Renal pelvis (tissue), 4 donors: Measurements from ENCODE around the gene FAM78A. TPM values are rescaled to one million over a fixed set of nuclear protein-coding genes. Genes with fewer than 3 reads are reported as not detected.
"Not testable (repeated sequence)": the region's sequence is repeated elsewhere in the genome, so short reads cannot be mapped to it uniquely, and the experiment has no call there.

Experiments
- DNase-seq: peaks from one replicate; pipeline ENCODE4 v3.0.0-alpha.2; 2013
- polyA plus RNA-seq, 3 donors: library from polyadenylated mRNA; unstranded; fragments of 120-200 nt; gene quantifications; one replicate each; pipeline ENCODE4 v1.2.1, GENCODE V29; 2013; ENCODE audit not compliant: insufficient read length in 3 of 3

The FAM78A gene
- polyA plus RNA-seq, 3 donors, result 2.6 to 3.7 (median 3.6) TPM

- peak; percentile 80 for DNase-seq
Measured at GRCh38 chr9:131282688-131283422, 6.5 kb upstream of the FAM78A start.

DNA sequence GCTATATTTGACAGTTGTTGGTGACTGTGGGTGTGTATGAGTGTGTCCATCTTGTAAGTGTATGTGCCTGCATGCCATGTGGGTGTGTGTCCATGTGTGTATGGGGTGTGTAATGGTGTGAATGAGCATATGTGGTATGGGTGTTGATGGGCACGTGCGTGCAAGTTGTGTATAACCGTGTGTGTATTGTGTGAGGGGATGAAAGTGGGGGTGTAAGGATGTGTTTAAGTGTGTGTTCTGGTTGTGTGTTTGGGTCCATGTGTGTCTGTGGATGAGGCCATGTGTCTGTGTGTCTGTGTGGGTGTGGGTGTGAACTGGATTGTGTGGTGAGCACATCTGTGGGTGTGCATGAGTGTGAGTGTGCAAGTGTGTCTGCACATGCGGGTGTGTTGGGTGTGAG, 5.9 kb upstream of the FAM78A start:
- DNase-seq, result no peak

GRCh38 chr9:131281119-131281965, 5.0 kb upstream of the FAM78A start:
- no peak for DNase-seq

DNA sequence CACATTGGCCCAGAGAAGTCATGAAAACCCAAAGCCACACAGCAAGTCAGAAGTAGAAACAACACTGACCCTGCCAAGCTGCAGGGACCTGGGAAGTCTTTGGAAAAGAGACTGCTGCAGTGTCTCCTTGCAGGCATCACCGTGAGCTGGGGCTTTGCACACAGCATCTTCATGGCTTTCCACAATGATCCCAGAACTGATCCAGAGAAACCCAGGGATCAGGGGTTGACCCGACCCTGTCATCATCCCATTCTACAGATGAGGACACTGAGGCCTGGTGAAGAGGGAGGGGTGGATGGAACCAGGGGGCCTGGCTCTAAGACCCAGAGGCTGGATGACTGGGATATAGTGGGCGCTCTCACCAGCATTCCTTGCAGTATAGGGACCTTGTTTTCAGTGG, 4.3 kb upstream of the FAM78A start:
- DNase-seq, result no peak

DNA sequence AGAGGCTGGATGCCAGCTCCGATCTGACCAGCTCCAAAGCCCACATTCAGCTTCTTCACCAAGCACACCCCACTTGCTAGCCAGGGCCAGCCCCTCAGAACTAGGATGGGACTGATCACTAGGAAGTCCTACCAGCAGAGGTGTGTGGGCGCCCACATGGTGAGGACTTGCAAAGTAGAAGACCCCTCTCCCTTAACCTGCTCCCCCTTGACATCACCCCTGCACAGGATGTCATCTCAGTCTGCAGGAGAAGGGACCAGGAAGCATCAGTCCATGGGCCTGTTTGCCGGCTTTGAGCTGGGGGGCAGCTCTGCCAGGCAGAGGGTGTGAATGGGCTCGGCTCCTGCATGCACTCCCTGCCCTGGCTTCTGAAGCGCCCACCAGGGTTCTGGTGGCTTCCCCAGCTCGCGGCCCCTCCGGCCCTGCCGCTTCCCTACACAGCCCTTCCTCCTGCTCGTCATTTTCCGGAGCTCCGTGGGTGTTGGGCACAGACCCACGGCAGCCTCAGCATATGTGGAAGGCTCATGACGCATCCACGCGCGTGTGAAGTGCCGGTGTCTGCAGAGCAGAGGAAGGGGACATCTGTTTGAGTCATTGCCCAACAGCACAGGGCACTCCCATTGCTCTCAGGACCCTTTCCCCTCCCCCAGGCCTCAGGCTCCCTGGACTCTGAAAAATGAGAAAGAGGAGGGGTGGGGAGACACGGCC, 3.7 kb upstream of the FAM78A start:
- DNase-seq, result no peak

- DNase-seq, result no peak
Measured at GRCh38 chr9:131279196-131279862, 3.0 kb upstream of the FAM78A start.

DNA sequence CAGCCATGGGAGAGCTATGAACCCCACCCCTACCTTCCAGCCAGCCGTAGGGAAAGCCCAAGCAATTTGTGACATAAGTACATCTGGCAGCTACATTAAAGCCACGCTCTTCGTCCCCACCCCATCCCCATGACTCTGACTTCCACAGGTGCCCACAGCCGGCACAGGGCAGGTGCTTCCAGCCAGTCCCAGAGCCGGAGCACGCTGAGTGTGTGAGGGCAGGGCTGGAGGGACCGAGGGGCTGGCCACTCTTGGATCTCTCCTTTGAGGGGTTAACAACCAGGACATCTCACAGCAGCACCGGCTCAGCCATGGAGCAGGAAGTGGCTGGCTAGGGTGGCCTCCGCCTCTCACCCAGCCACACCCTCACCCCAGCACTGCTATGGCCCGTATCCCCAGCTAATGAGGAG, 2.4 kb upstream of the FAM78A start:
- no peak for DNase-seq

- DNase-seq, result peak; percentile 86
Measured at GRCh38 chr9:131277910-131278701, 1.8 kb upstream of the FAM78A start.

- DNase-seq, result no peak
Measured at GRCh38 chr9:131277287-131277909, 1.1 kb upstream of the FAM78A start.

GRCh38 chr9:131276891-131277286, 579 bp upstream of the FAM78A start:
- DNase-seq, result no peak

GRCh38 chr9:131275332-131276093, 797 bp downstream of the FAM78A start:
- DNase-seq, result no peak

DNA sequence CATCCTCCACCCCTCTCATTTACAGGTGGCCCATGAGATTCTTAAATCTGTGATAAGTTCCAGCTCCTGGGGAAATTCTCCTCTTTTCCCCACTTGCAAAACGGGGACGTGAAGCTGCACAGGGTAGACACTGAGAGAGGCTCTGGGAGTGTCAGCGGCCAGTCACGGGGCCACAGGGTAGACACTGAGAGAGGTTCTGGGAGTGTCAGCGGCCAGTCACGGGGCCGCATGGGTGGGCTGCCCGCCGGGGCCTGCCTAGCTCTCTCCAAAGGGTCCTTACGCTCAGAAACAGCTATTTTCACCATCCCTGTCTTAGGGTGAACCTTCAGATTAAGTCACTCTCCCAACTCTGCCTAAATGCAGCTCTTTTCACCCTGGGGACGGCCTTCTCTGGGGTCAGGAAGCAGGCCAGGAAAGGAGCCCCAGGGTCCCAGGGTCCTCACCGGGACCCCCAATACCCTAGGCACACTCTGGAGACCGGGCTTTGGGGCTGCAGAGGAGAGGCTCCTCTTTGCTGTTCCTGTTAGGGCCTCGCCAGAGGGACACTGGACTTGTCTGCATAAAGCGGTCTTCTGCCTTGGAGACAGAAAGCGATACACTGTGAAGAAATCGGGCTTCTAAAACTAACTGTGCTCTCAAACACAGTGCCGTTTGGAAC, 1.5 kb downstream of the FAM78A start:
- DNase-seq, result no peak

DNA sequence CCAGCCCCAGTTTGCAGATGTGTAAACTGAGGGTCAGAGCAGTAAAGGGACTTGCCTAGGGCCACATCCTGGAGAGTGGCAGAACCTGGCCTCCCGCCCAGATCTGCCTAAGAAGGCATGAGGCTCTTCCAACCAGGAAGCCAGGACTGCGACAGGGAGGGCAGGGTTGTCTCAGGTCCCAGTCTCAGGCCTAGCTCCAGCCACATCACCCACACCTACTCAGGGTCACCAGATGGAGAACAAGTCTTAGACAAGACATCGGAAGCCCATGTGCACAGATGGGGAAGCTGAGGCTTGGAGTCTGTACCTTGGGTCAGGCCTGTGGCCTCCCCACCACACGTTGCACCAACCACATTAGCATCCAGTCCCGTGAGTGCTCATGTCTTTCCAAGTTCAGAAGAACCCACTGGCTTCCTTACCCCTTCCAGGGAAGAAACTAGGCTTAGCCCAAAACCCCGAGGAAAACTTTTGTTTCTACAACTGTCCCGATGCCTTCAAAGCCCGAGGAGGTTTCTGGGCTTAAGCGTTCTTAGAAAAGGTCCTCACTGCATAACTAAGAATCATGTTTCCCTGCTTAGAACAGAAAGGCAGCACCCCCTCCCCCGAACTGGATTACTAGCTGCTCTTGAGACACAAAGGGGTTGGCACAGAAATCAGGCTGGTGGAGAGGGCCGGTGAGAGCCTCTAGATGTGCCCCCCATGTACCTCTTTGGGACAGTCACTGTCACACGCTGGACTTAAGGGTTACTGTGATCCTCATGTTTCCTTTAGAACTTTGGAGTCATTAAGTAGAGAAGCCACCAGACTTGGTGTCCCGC, 2.2 kb downstream of the FAM78A start:
- DNase-seq, result no peak

- no peak for DNase-seq
Measured at GRCh38 chr9:131273146-131273855, 3.0 kb downstream of the FAM78A start.

DNA sequence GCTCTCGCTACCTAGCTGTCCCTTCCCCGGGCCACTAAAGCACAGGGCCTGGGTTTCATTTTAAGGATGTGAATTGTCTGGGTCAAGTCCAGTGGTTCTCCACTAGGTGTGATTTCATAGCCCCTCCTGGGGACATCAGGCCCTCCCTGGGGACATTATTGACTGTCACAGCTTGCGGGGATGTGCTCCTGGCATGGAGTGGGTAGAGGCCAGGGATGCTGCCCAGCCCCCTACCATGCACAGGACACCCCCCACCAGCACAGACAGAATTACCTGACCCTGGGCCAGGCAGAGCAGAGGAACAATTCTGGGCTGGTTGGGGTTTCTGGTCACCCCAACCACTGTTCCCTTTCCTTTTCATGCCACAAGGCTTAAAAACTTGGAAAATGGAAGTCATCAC, 4.1 kb downstream of the FAM78A start:
- no peak for DNase-seq

DNA sequence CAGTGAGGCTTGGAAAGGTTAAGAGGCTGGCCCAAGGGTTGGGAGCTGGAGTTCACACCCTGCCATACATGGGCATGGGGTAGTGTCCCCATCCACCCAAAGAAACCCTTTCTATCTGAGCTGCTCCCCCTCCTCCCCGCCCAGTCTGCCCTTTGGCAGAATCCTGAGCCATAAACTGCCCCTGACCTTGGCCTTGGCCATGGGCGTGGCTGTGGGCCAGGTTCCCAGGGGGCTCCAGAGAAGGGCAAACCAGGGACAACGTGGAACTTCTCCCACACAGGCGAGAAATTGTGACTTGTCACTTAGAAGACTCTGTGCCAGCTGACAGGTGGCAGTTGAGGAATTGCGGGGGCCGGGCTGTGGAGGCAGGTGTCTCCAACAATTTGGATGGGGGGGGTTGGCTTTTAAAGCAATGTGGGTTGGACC, 4.8 kb downstream of the FAM78A start:
- no peak for DNase-seq

- not testable (repeated sequence) for DNase-seq
Measured at GRCh38 chr9:131271016-131271273, 5.4 kb downstream of the FAM78A start.
